Stimulated activated naive CD8-positive, alpha-beta T cell treated with anti-CD3 and anti-CD28 coated beads, Interleukin-15, amount 100 ng/mL, for 72 hours (primary cell): ENCODE data around the gene DYNLT2.
A peak's percentile ranks its signal among the peaks of the same experiment; 100 is the strongest.
"Not testable (repeated sequence)": the region's sequence is repeated elsewhere in the genome, so short reads cannot be mapped to it uniquely, and the experiment has no call there.

ENCODE experiments used
- ATAC-seq: fragments of 150-1000 bp; cut with Tn5 transposase; 2 replicates; pipeline ENCODE4 v1.10.0; 2021; ENCODE audit warnings: mild to moderate bottlenecking, moderate library complexity
- DNase-seq, 2 donors: peaks; one replicate each; pipeline ENCODE4 v3.0.0; 2021 to 2022
- H3K27ac Mint-ChIP-seq, 2 donors: one replicate each; pipeline ENCODE4 v1.8.0; 2022; ENCODE audit warnings: mild to moderate bottlenecking in 2 of 2, mixed read lengths in 2 of 2, moderate library complexity in 2 of 2
- H3K27me3 Mint-ChIP-seq: one replicate; pipeline ENCODE4 v1.8.0; 2022; ENCODE audit warnings: mixed read lengths
- H3K4me1 Mint-ChIP-seq: one replicate; pipeline ENCODE4 v1.8.0; 2022; ENCODE audit warnings: mild to moderate bottlenecking, mixed read lengths
- H3K4me3 Mint-ChIP-seq, 2 donors: one replicate each; pipeline ENCODE4 v1.8.0; 2022; ENCODE audit warnings: mild to moderate bottlenecking in 2 of 2, mixed read lengths in 2 of 2, moderate library complexity in 1 of 2
- H3K9me3 Mint-ChIP-seq, 2 donors: one replicate each; pipeline ENCODE4 v1.8.0; 2022; ENCODE audit warnings: mixed read lengths in 2 of 2

DYNLT2 gene

DNA sequence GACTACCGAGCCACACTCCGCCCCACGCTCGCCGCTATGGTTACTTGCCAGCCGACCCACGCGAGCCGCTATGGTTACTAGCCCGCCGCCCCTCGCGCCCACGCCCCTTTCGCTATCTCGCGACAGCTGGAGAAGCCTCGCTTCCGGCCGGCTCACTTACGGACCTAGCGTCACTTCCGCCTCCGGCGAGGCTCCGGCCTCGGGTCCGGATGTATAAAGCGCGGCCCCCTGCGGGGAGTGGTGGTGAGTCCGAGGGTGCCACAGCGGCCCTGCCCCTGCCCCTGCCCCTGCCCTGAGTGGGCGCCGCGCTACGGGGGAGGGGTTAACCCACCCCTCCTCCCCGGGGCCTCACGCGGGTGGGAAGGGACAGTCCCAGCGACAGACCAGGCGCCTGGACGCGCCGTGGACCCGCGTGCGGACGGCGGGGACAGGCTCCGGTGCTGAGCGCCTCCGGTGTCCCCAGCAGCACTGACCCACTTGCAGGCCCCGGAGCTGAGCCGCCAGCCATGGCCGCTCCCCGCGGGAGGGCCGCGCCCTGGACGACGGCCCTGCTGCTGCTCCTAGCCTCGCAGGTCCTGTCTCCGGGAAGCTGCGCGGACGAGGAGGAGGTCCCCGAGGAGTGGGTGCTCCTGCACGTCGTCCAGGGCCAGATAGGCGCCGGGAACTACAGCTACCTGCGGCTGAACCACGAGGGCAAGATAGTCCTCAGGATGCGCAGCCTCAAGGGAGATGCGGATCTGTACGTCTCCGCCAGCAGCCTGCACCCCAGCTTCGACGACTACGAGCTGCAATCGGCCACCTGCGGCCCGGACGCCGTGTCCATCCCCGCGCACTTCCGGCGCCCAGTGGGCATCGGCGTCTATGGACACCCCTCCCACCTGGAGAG is 49.2 kb downstream of the DYNLT2 start, which contains the start of the genes C6orf120 and WDR27:
TSS of gene C6orf120 (plus strand) at position 173 of the 886 bp plus-strand sequence. CDS start at position 507, 334 bp downstream.
TSS of gene WDR27 (minus strand) at position 76 of the 886 bp plus-strand sequence. CDS start 13,024 bp downstream, outside the sequence.
- no peaks in the 10 kb centered on the region for H3K9me3 Mint-ChIP-seq
- H3K4me3 Mint-ChIP-seq: peak within 1 kb of the TSS; percentile 91 to 94
- DNase-seq (peak; percentile 95 to 97), ATAC-seq (peak; percentile 95)
- no peaks in the 10 kb centered on the region for H3K27me3 Mint-ChIP-seq
- H3K4me1 Mint-ChIP-seq: peaks cover 64% of the 10 kb centered on the region
- H3K27ac Mint-ChIP-seq: peak within 1 kb of the TSS; percentile 91 to 95

DNA sequence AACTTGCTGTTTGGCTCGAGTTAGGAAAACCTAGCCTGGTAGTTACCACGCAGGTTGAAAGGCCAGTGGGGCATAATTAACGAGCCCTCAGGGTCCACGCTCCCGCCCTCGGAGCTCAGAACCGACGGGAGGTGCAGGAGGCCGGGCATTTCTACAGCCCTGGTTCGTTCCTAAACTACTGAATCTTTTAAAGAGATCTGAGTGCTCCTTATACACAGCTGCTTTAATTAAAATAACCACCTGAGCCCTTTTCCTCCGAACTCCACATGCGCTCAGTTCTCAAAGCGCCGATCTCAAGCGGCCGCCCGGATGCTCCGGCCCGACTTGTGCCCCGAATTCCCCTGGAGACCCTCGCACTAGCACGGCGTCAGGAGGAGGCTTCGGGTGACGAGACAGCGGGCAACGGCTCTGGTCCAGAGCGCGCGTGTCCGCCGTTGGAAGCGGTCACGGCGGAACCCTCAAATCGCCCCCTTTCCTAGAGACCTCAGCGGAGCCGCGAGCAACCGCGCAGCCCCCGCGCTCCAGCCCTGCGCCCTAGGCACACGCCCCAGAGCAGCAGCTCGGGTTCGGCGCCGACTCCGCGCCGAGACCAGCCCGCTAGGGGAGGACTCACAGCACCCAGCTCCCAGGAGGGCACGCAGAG is 49.9 kb downstream of the DYNLT2 start:
- Mint-ChIP-seq H3K27ac (peak overlapping the region; percentile 89 to 91), H3K4me1 (peaks cover 57% of the 10 kb centered on the region), H3K27me3 (no peaks in the 10 kb centered on the region), H3K9me3 (no peaks in the 10 kb centered on the region), H3K4me3 (peak overlapping the region; percentile 91 to 94)
- ATAC-seq (no peak), DNase-seq (no peak)

DNA sequence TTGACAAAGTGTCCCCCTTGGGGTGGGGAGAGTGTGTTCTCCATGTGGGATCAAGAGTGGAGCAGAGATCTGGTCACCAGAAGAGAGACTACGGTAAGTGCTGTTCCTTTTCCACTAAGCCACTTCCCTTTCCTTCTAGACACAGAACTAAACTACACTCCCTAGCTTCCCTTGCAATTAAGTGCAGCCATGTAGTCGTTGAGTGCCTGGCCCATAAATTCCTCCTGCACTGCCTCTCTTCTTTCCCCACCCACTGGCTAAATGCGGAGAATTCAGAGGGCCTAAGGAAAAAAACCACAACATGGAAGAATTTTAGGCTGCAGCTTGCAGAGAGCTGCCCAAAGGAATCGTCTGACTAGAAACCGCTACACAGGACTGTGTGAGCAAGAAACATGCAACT is 51.1 kb downstream of the DYNLT2 start:
- no peak for ATAC-seq
- no peak for DNase-seq
- Mint-ChIP-seq H3K27ac (no peak overlapping the region), H3K9me3 (no peaks in the 10 kb centered on the region), H3K4me3 (peak overlapping the region; percentile 29 to 91), H3K4me1 (peaks cover 47% of the 10 kb centered on the region), H3K27me3 (no peaks in the 10 kb centered on the region)

DNA sequence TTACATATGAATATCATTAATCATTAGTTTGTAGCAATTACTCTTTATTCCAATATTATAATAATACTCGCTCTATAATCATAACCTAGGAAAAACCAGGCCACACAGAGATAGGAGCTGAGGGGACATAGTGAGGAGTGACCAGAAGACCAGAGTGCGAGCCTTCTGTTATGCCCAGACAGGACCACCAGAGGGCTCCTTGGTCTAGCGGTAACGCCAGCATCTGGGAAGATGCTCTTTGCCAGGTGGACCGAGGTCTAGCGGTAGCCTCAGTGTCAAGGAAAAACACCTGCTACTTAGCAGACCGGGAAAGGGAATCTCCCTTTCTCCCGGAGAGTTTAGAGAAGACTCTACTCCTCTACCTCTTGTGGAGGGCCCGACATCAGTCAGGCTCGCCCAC is 54.3 kb downstream of the DYNLT2 start:
- H3K27me3 Mint-ChIP-seq, H3K9me3 Mint-ChIP-seq, H3K27ac Mint-ChIP-seq, H3K4me3 Mint-ChIP-seq, ATAC-seq: not testable (repeated sequence)
- DNase-seq: peak in 1 of 2 donors; percentile 23
- H3K4me1 Mint-ChIP-seq: peaks cover 30% of the 10 kb centered on the region

DNA sequence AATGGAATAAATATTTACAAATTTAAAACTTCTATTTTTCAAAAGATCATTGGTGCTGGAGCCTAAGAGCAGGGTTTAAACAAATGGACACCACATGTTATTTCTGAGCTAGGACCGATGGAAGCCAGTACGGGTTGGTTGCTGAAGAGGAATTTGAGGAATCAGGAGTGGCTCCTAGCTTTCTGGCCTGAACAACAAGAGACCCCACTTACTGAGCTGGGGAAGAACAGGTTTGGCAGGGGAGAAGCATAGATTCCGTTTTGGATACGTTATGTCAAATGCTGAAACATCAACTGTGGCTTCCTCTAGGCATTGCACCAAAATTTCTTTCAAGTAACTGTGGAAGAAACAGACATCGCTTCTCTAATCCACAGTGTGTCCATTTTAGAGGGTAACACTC is 56.2 kb downstream of the DYNLT2 start:
- DNase-seq: no peak
- no peaks in the 10 kb centered on the region for H3K27me3 Mint-ChIP-seq
- H3K4me1 Mint-ChIP-seq: peaks cover 30% of the 10 kb centered on the region
- peaks cover 0 to 10% of the 10 kb centered on the region in 2 donors for H3K9me3 Mint-ChIP-seq
- no peak overlapping the region for H3K4me3 Mint-ChIP-seq
- ATAC-seq: no peak
- no peak overlapping the region for H3K27ac Mint-ChIP-seq

- H3K4me3 Mint-ChIP-seq: no peak overlapping the region
- DNase-seq (no peak), ATAC-seq (no peak)
Measured at GRCh38 chr6:169692516-169692915, 58.9 kb downstream of the DYNLT2 start.

DNA sequence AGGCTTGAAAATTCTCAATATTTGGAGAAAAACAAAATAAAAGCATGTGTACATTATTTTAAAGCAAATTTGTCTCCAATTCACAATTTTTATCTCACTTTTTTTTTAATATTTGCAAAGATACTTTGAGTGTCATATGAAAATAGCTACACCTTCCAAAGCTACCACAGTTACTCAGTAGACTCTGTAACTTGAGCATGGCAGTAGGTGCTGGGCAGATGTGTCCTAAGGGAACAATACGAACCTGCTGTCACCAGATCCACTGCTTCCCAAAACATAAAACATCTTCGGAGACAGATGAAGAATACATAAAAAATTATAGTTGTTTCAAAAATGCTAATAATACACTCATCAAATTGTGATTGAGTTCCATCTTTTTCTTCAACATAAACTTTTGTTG is 60.1 kb downstream of the DYNLT2 start:
- no peak overlapping the region for H3K27ac Mint-ChIP-seq
- peaks cover 9 to 11% of the 10 kb centered on the region in 2 donors for H3K9me3 Mint-ChIP-seq
- H3K4me3 Mint-ChIP-seq: no peak overlapping the region
- H3K27me3 Mint-ChIP-seq: no peaks in the 10 kb centered on the region
- peaks cover 6% of the 10 kb centered on the region for H3K4me1 Mint-ChIP-seq
- DNase-seq (no peak), ATAC-seq (no peak)

More at GRCh38 chr6:169692516-169692915, 58.9 kb downstream of the DYNLT2 start:
- no peak overlapping the region for H3K27ac Mint-ChIP-seq
- H3K27me3 Mint-ChIP-seq: no peaks in the 10 kb centered on the region
- H3K9me3 Mint-ChIP-seq: peaks cover 0 to 11% of the 10 kb centered on the region in 2 donors
- H3K4me1 Mint-ChIP-seq: peaks cover 6% of the 10 kb centered on the region
